Mesodermal cell (in vitro differentiated cells): ENCODE data around the gene NEU2.
"Not testable (repeated sequence)": the region's sequence is repeated elsewhere in the genome, so short reads cannot be mapped to it uniquely, and the experiment has no call there.

Source experiments
- H3K27ac ChIP-seq: 2 replicates; pipeline ENCODE4 v1.7.0; 2013; ENCODE audit warnings: mild to moderate bottlenecking, low read depth, low read length, moderate library complexity; ENCODE audit not compliant: severe bottlenecking
- H3K36me3 ChIP-seq: 2 replicates; pipeline ENCODE4 v1.7.1; 2013; ENCODE audit warnings: mild to moderate bottlenecking, low read length, moderate library complexity; ENCODE audit not compliant: control insufficient read depth, insufficient read depth
- H3K4me1 ChIP-seq: one replicate; pipeline ENCODE4 v1.7.1; 2013; ENCODE audit warnings: mild to moderate bottlenecking, low read length; ENCODE audit not compliant: insufficient read depth, control insufficient read depth, poor library complexity, severe bottlenecking
- H3K4me3 ChIP-seq: 2 replicates; pipeline ENCODE4 v1.7.0; 2013; ENCODE audit warnings: low read length, control low read depth, mild to moderate bottlenecking; ENCODE audit not compliant: insufficient read depth, poor library complexity, severe bottlenecking; ENCODE audit errors: extremely low read depth
- H3K9me3 ChIP-seq: 2 replicates; pipeline ENCODE4 v1.7.1; 2013; ENCODE audit warnings: mild to moderate bottlenecking, low read length, moderate library complexity; ENCODE audit not compliant: control insufficient read depth
- WGBS, 2 experiments: methylation state at CpG; one replicate each; pipeline ENCODE4 v1.1.5; 2013; ENCODE audit warnings: missing lambda C conversion rate in 2 of 2; ENCODE audit not compliant: insufficient coverage in 2 of 2; 5-methylcytosine and 5-hydroxymethylcytosine counted together

NEU2 gene

GRCh38 chr2:233059797-233060500 lies 27.5 kb downstream of the NEU2 start, which contains the start of gene INPP5D:
Gene INPP5D, plus strand, starts transcription at chr2:233060342. Its CDS starts 137 bp downstream, at chr2:233060479.
- WGBS, 2 experiments: 84 to 92% methylated on average over 15 to 18 of the region's 26 CpGs
- Histone ChIP-seq H3K4me1 (peaks cover 10% of the 10 kb centered on the region), H3K9me3 (no peaks in the 10 kb centered on the region), H3K36me3 (no peaks in the 10 kb centered on the region), H3K27ac (no peak within 1 kb of the TSS), H3K4me3 (no peak within 1 kb of the TSS)

GRCh38 chr2:233060501-233060979 lies 28.1 kb downstream of the NEU2 start:
- Histone ChIP-seq H3K9me3 (no peaks in the 10 kb centered on the region), H3K27ac (no peak overlapping the region), H3K4me1 (peaks cover 10% of the 10 kb centered on the region), H3K4me3 (no peak overlapping the region), H3K36me3 (no peaks in the 10 kb centered on the region)
- 91 to 97% methylated on average over 12 to 13 of the region's 13 CpGs for WGBS, 2 experiments

GRCh38 chr2:233060980-233061590 lies 28.6 kb downstream of the NEU2 start:
- H3K4me1 ChIP-seq: peaks cover 10% of the 10 kb centered on the region
- no peaks in the 10 kb centered on the region for H3K36me3 ChIP-seq
- WGBS, 2 experiments: 88 to 94% methylated on average over 5 to 7 of the region's 10 CpGs
- H3K4me3 ChIP-seq: no peak overlapping the region
- no peak overlapping the region for H3K27ac ChIP-seq
- no peaks in the 10 kb centered on the region for H3K9me3 ChIP-seq

- H3K4me3 ChIP-seq: no peak overlapping the region
- WGBS, 2 experiments: 71 to 72% methylated on average over 10 of the region's 12 CpGs
- H3K36me3 ChIP-seq: no peaks in the 10 kb centered on the region
- peak overlapping the region; percentile 5 for H3K27ac ChIP-seq
- no peaks in the 10 kb centered on the region for H3K9me3 ChIP-seq
- H3K4me1 ChIP-seq: peaks cover 10% of the 10 kb centered on the region
Measured at GRCh38 chr2:233061591-233062450, 29.3 kb downstream of the NEU2 start.

GRCh38 chr2:233062451-233062850 lies 30.0 kb downstream of the NEU2 start:
- 95 to 98% methylated on average over 3 to 4 of the region's 4 CpGs for WGBS, 2 experiments
- Histone ChIP-seq H3K4me3 (no peak overlapping the region), H3K9me3 (no peaks in the 10 kb centered on the region), H3K36me3 (no peaks in the 10 kb centered on the region), H3K27ac (no peak overlapping the region), H3K4me1 (peaks cover 10% of the 10 kb centered on the region)

GRCh38 chr2:233062946-233063268 lies 30.4 kb downstream of the NEU2 start:
- peaks cover 10% of the 10 kb centered on the region for H3K4me1 ChIP-seq
- H3K36me3 ChIP-seq: no peaks in the 10 kb centered on the region
- no peak overlapping the region for H3K4me3 ChIP-seq
- H3K27ac ChIP-seq: no peak overlapping the region
- no peaks in the 10 kb centered on the region for H3K9me3 ChIP-seq
- 88 to 91% methylated on average over 6 of the region's 6 CpGs for WGBS, 2 experiments

- no peaks in the 10 kb centered on the region for H3K9me3 ChIP-seq
- H3K4me3 ChIP-seq: no peak overlapping the region
- no peaks in the 10 kb centered on the region for H3K36me3 ChIP-seq
- WGBS, 2 experiments: 84 to 86% methylated on average over 12 of the region's 13 CpGs
- H3K27ac ChIP-seq: no peak overlapping the region
- H3K4me1 ChIP-seq: peaks cover 10% of the 10 kb centered on the region
Measured at GRCh38 chr2:233063269-233063975, 30.9 kb downstream of the NEU2 start.

GRCh38 chr2:233063976-233064411 lies 31.5 kb downstream of the NEU2 start:
- H3K36me3 ChIP-seq: no peaks in the 10 kb centered on the region
- WGBS, 2 experiments: 89 to 95% methylated on average over 8 to 9 of the region's 9 CpGs

GRCh38 chr2:233064530-233065199 lies 32.2 kb downstream of the NEU2 start:
- Histone ChIP-seq H3K9me3 (no peaks in the 10 kb centered on the region), H3K27ac (no peak overlapping the region), H3K36me3 (no peaks in the 10 kb centered on the region), H3K4me1 (peaks cover 10% of the 10 kb centered on the region), H3K4me3 (no peak overlapping the region)
- WGBS, 2 experiments: 93 to 94% methylated on average over 13 to 14 of the region's 16 CpGs

More at GRCh38 chr2:233063976-233064411, 31.5 kb downstream of the NEU2 start:
- no peak overlapping the region for H3K27ac ChIP-seq
- no peaks in the 10 kb centered on the region for H3K9me3 ChIP-seq
- no peak overlapping the region for H3K4me3 ChIP-seq
- peaks cover 10% of the 10 kb centered on the region for H3K4me1 ChIP-seq

GRCh38 chr2:233065200-233065589 lies 32.7 kb downstream of the NEU2 start:
- H3K4me1 ChIP-seq: peaks cover 10% of the 10 kb centered on the region
- H3K4me3 ChIP-seq, H3K9me3 ChIP-seq, H3K27ac ChIP-seq, H3K36me3 ChIP-seq: not testable (repeated sequence)
- WGBS, 2 experiments: 86 to 88% methylated on average over 2 to 3 of the region's 4 CpGs
